DMS53 (cell line): Measurements from ENCODE around the gene NEK6.

Experiments used
- DNase-seq: peaks from one replicate; lab custom pipeline; 2025; lab: John Stamatoyannopoulos, UW

The NEK6 gene

DNA sequence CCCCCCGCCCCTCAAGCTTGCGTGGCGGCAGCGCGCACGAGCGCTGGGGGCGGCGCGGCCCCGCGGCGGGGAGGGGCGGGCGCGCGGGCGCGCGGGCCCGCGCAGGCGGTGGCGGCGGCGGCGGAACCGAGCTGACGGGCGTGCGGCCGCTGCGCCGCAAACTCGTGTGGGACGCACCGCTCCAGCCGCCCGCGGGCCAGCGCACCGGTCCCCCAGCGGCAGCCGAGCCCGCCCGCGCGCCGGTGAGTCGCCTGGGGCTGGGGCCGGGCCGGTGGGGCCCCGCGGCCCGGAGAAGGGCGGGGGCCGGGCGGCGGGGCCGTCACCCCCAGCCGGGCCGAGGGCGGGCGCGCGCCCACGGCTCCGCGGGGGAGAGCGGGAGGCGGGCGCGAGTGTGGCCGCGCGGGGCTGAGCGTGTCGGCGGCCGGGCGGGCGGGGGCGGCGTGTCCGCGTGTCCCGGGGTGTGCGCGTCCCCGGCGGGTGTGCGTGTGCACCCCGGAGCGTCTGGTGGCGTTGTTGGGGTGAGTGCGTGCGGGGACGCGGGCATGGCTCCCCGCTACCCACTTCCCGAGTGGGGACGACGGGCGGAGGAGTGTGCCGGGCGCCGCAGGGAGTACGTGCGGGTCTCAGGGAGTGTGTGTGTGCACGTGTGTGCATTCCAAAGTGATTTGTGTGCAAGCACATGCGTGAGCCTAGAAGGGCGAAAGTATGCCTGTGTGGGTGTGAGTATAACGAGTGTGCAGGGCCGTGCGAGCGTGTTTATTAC is at the start of gene NEK6:
Gene NEK6 (plus strand): TSS at position 106 of the 763 bp plus-strand sequence. CDS start 44,016 bp downstream, outside the sequence.
- DNase-seq = peak; percentile 75

GRCh38 chr9:124208571-124208970 is 49.2 kb upstream of the NEK6 start:
- DNase-seq = no peak

DNA sequence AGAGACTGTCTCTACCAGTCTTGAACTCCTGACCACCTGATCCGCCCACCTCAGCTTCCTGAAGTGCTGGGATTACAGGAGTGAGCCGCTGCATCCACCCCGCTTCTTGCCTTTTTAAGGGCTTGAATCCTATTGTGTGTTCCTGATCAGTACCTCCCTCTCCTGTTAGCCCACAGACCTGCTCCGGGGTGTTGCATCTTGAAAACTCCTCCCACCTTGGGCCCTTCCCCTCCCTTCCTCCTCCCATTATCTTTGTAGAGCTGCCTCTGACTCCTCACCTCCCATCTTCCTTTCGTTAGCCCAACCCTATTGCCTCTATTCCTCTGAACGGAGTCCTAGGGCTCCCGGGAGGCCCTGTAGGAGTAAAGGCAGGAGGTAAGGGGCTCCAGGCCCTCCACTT is 48.5 kb upstream of the NEK6 start:
- DNase-seq = no peak

- no peak for DNase-seq
These were observed 48.0 kb upstream of the NEK6 start for GRCh38 chr9:124209774-124210173.

DNA sequence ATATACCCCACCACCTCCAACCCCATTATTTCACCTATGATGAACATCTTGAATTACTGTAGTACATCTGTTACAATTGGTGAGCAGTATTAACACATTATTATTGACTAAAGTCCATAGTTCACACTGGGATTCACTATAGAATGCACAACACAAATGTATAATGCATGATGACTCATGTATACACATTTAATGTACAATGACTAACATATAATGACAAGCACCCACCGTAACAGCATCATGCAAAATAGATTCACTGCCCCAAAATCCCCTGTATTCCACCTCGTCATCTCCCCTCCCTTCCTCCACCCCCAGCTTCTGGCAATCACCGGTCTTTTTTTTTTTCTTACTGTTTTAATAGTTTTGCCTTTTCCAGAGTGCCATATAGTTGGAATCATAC is 47.1 kb upstream of the NEK6 start:
- no peak for DNase-seq

GRCh38 chr9:124212381-124213050 is 45.2 kb upstream of the NEK6 start:
- DNase-seq = no peak

GRCh38 chr9:124213396-124213795 is 44.4 kb upstream of the NEK6 start:
- no peak for DNase-seq

- no peak for DNase-seq
These were observed 43.6 kb upstream of the NEK6 start for GRCh38 chr9:124214116-124214515.

GRCh38 chr9:124214596-124215367 is 43.0 kb upstream of the NEK6 start:
- no peak for DNase-seq

DNA sequence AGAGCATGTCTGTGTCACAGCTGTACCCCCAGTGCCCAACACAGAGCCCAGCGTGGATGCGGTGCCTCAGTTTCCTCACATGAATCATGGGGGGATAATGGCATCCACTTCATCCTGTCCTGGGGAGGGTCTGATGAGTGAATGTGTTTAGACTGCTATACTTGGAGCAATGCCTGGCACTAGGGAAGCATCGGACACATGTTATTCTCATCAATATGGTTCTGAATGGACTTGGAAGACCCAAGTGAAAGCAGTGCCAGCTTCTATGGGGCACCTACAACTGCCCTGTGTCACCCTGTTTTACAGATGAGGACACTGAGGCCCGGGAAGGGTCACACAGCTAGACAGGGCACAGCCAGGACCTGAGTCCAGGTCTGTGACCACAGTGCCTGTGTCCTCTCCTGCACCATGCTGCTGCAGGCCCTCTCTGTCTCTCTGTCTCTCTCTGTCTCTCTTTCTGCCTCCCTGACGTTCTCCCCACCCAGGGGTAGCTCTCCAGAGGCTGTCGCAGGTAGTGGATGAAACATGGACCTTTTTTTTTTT is 42.3 kb upstream of the NEK6 start:
- no peak for DNase-seq

GRCh38 chr9:124215956-124216355 is 41.8 kb upstream of the NEK6 start:
- DNase-seq = no peak

DNA sequence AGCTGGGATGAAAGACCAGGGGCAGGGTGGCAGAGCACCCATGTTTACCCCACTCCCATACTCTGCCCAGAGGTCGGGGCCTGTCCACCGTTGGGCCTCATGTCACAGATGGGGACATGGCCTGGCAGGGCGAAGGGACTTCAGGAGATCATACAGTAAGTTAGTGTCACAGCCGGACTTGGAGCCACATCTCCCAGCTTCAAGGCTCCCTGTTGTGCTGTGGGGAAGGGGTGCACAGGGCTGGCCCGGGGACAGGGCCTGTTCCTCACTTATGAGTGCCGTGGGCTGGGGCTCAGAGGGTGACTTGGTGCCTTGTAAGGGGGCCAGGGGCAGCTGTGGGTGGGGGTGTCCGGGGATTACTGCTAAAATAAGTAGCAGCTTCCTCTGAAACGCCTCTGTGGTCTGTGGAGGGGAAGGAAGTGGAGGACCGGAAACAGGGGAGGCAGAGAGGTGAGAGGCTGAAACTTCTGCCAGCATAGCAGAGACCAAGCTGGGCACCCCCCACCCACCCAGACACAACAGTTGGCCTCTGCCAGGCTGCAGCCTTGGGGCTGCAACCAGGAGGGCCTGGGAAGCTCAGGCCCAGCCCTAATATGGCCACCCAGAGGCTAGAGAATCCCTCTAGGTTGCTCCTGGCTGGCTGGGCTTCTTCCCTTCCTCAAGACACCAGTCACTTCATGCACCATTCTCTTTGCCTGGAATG is 41.1 kb upstream of the NEK6 start:
- no peak for DNase-seq

DNA sequence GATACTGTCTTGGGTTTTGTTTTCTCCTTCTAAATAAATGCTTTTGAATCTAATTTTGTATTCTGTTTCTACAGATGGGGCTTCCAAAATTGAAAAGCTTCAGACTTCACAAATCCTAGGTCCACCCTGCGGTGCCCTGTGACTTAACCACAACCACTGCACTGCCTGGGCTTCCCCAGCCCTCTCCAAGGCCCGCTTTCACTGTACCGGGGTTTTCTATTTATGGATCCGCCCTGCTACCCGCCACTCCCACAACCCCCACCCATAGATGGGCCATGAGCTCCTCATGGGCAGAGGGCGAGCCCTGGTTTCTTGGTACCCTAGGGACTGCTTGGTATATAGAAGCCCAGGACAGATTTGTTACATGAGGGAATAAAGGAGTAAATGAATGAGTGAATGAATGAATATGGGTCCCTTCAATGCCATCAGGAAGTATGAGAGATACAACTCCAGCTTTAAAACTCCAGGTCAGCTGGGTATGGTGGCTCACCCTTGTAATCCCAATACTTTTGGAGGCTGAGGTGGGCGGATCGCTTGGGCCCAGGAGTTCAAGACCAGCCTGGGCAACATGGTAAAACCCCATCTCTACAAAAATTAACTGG is 39.8 kb upstream of the NEK6 start:
- DNase-seq = no peak

DNA sequence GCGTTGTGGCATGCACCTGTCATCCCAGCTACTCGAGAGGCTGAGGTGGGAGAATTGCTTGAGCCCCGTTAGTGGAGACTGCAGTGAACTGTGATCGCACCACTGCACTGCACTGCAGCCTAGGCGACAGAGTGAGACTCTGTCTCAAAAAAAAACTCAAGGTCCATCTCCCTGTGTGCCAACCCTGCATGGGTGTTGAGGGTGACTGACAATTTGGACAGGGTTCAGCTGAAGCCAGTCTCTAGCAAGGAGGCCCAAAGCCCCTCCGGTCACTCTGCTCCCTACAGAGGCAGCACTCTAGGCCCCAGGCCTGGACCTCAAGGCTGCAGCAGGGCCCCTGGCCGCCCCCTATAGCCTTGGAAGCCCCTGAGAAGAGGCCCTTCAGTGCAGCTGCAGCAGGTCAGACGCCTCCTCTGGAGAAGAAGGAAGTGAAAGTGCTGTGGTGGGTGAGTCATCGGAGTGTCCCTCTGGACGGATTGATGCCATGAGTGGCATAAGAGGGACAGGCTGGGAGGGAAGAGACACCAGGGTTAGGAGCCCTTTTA is 39.2 kb upstream of the NEK6 start:
- DNase-seq = peak; percentile 97

- DNase-seq = peak; percentile 80
These were observed 38.7 kb upstream of the NEK6 start for GRCh38 chr9:124218987-124219461.

GRCh38 chr9:124220946-124221451 is 36.8 kb upstream of the NEK6 start:
- DNase-seq = peak; percentile 84

- DNase-seq = no peak
These were observed 36.1 kb upstream of the NEK6 start for GRCh38 chr9:124221676-124222075.

DNA sequence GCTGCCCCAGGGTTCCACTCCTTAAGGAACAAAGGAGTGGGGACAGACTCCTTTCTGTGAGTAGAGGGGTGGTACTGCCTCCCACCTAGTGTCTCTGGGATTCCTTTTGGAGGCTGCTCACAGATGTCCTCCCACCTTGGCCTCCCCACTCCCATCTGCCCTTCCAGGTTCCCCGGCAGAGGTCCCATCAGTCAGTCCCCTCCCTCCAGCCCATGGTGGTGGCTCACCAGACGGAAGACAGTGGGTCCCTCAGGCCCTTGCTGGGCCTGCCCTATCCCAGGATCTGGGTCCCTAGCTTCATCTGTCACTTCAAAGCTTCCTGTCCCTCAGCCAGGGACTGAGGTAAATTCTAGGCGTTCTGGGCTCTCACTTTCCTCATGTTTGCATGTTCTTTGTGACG is 35.6 kb upstream of the NEK6 start:
- peak; percentile 51 for DNase-seq

DNA sequence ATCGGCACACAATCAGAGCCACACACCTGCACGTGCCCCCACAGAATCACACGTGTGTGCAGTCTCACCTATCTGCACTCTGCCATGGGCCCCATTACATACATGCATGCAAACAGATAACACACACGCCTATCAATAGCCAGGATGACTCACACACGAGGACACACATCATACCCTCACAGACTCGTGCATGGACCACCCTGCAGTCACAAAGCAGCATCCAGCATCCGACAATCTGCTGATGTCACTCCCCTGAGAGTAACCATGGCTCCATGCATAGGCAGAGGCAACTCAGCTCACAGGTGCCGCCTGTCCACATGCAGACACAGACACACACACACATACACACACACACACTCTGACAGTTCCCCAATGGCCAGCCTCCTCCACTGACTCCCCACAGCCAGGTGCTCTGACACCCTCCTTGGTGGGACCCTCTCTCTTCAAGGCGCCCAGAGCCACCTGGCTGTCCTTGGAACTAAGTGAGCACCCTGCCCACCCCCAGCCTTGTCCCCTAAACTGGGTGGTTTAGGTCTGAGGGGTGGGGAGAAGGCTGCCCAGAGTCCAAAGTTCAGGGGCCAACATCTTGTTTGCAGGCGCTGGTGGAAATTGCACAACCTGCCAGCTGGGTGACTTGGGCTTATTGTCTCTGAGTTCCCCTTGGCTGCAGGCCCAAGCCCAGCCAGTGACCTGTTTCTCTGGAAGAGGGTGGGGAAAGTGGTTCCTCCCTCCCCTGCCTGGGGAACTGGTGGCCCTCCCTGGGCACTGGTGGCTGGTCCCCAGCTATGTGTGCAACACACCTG is 34.6 kb upstream of the NEK6 start:
- peak; percentile 98 for DNase-seq

GRCh38 chr9:124225945-124226344 is 31.8 kb upstream of the NEK6 start:
- DNase-seq = no peak
